Mucosa of stomach (tissue), 1 donor: ENCODE measurements around the gene C21orf58.

Experiments
- H3K27me3 ChIP-seq: one replicate; pipeline ENCODE4 v1.7.0; 2013; ENCODE audit warnings: mild to moderate bottlenecking, low read length; ENCODE audit not compliant: control insufficient read depth, insufficient read depth
- H3K36me3 ChIP-seq: one replicate; pipeline ENCODE4 v1.7.0; 2013; ENCODE audit warnings: low read length; ENCODE audit not compliant: control insufficient read depth, insufficient read depth
- H3K4me1 ChIP-seq: one replicate; pipeline ENCODE4 v1.7.0; 2013; ENCODE audit warnings: mild to moderate bottlenecking, low read length; ENCODE audit not compliant: control insufficient read depth, insufficient read depth
- H3K4me3 ChIP-seq: one replicate; pipeline ENCODE4 v1.7.0; 2013; ENCODE audit warnings: low read length
- H3K9ac ChIP-seq: one replicate; pipeline ENCODE4 v1.7.0; 2013; ENCODE audit warnings: mild to moderate bottlenecking, low read length, moderate library complexity
- H3K9me3 ChIP-seq: one replicate; pipeline ENCODE4 v1.7.0; 2013; ENCODE audit warnings: mild to moderate bottlenecking, low read length, moderate library complexity; ENCODE audit not compliant: control insufficient read depth
- donor health status: Pancreatic carcinoma.

C21orf58 gene

GRCh38 chr21:46297338-46298271 lies 26.1 kb downstream of the C21orf58 start:
- H3K27me3 ChIP-seq = peaks cover 4% of the 10 kb centered on the region
- H3K9ac ChIP-seq = peak overlapping the region; percentile 47
- no peaks in the 10 kb centered on the region for H3K9me3 ChIP-seq
- H3K36me3 ChIP-seq = no peaks in the 10 kb centered on the region
- peaks cover 18% of the 10 kb centered on the region for H3K4me1 ChIP-seq
- H3K4me3 ChIP-seq = no peak overlapping the region

GRCh38 chr21:46295996-46296752 lies 27.5 kb downstream of the C21orf58 start:
- Histone ChIP-seq H3K4me3 (no peak overlapping the region), H3K9ac (peak overlapping the region; percentile 3), H3K36me3 (no peaks in the 10 kb centered on the region), H3K4me1 (peaks cover 18% of the 10 kb centered on the region), H3K9me3 (no peaks in the 10 kb centered on the region), H3K27me3 (peaks cover 4% of the 10 kb centered on the region)

GRCh38 chr21:46295177-46295770 lies 28.4 kb downstream of the C21orf58 start:
- Histone ChIP-seq H3K4me3 (no peak overlapping the region), H3K9ac (no peak overlapping the region), H3K27me3 (peaks cover 4% of the 10 kb centered on the region), H3K9me3 (no peaks in the 10 kb centered on the region), H3K4me1 (peaks cover 18% of the 10 kb centered on the region), H3K36me3 (no peaks in the 10 kb centered on the region)

- Histone ChIP-seq H3K4me1 (peaks cover 18% of the 10 kb centered on the region), H3K9ac (no peak overlapping the region), H3K36me3 (no peaks in the 10 kb centered on the region), H3K4me3 (no peak overlapping the region), H3K27me3 (peaks cover 4% of the 10 kb centered on the region), H3K9me3 (no peaks in the 10 kb centered on the region)
Observed at GRCh38 chr21:46294647-46295176, 29.0 kb downstream of the C21orf58 start.

GRCh38 chr21:46291561-46291960 lies 32.1 kb downstream of the C21orf58 start:
- no peaks in the 10 kb centered on the region for H3K36me3 ChIP-seq
- H3K9me3 ChIP-seq = no peaks in the 10 kb centered on the region
- H3K4me1 ChIP-seq = peaks cover 9% of the 10 kb centered on the region
- H3K27me3 ChIP-seq = no peaks in the 10 kb centered on the region
- no peak overlapping the region for H3K9ac ChIP-seq
- H3K4me3 ChIP-seq = no peak overlapping the region

GRCh38 chr21:46289655-46290179 lies 34.0 kb downstream of the C21orf58 start:
- Histone ChIP-seq H3K9me3 (no peaks in the 10 kb centered on the region), H3K4me3 (no peak overlapping the region), H3K27me3 (no peaks in the 10 kb centered on the region), H3K9ac (no peak overlapping the region), H3K4me1 (peaks cover 6% of the 10 kb centered on the region), H3K36me3 (no peaks in the 10 kb centered on the region)

- H3K9me3 ChIP-seq = no peaks in the 10 kb centered on the region
- H3K4me1 ChIP-seq = peaks cover 23% of the 10 kb centered on the region
- no peak overlapping the region for H3K4me3 ChIP-seq
Observed at GRCh38 chr21:46287541-46287940, 36.1 kb downstream of the C21orf58 start.

GRCh38 chr21:46286648-46287002 lies 37.0 kb downstream of the C21orf58 start:
- H3K36me3 ChIP-seq = peaks cover 4% of the 10 kb centered on the region
- H3K27me3 ChIP-seq = no peaks in the 10 kb centered on the region
- peak overlapping the region; percentile 97 for H3K4me3 ChIP-seq
- H3K9ac ChIP-seq = peak overlapping the region; percentile 71
- H3K4me1 ChIP-seq = peaks cover 23% of the 10 kb centered on the region
- no peaks in the 10 kb centered on the region for H3K9me3 ChIP-seq

More at GRCh38 chr21:46287541-46287940, 36.1 kb downstream of the C21orf58 start:
- Histone ChIP-seq H3K9ac (no peak overlapping the region), H3K27me3 (no peaks in the 10 kb centered on the region), H3K36me3 (peaks cover 4% of the 10 kb centered on the region)

- H3K9ac ChIP-seq = peak within 1 kb of the TSS; percentile 71
- H3K4me1 ChIP-seq = peaks cover 23% of the 10 kb centered on the region
Observed at GRCh38 chr21:46285761-46286647, 37.7 kb downstream of the C21orf58 start, which contains the start of gene YBEY. YBEY (plus strand) TSS chr21:46286342; CDS start chr21:46286914, 572 bp downstream.

GRCh38 chr21:46285206-46285661 lies 38.4 kb downstream of the C21orf58 start, which contains the start of gene MCM3AP:
MCM3AP (minus strand) TSS chr21:46285611; CDS start chr21:46285286, 325 bp downstream.
- H3K4me3 ChIP-seq = peak within 1 kb of the TSS; percentile 97
- H3K9ac ChIP-seq = peak within 1 kb of the TSS; percentile 71
- no peaks in the 10 kb centered on the region for H3K9me3 ChIP-seq
- peaks cover 4% of the 10 kb centered on the region for H3K36me3 ChIP-seq
- H3K27me3 ChIP-seq = no peaks in the 10 kb centered on the region
- peaks cover 23% of the 10 kb centered on the region for H3K4me1 ChIP-seq

More at GRCh38 chr21:46285761-46286647, 37.7 kb downstream of the C21orf58 start, which contains the start of gene YBEY:
- Histone ChIP-seq H3K4me3 (peak within 1 kb of the TSS; percentile 97), H3K27me3 (no peaks in the 10 kb centered on the region), H3K9me3 (no peaks in the 10 kb centered on the region), H3K36me3 (peaks cover 4% of the 10 kb centered on the region)
